ENCODE data around the gene PTPRT.
"Not testable (repeated sequence)": the region's sequence is repeated elsewhere in the genome, so short reads cannot be mapped to it uniquely, and the experiment has no call there.

PTPRT gene

GRCh38 chr20:42910808-42911207, 278.9 kb downstream of the PTPRT start:
- not testable (repeated sequence) for DNase-seq (ENCODE audit: low read depth in 2 of 2)

- no peak for DNase-seq (ENCODE audit: low read depth in 2 of 2)
These were observed 282.0 kb downstream of the PTPRT start for GRCh38 chr20:42907730-42908129.

GRCh38 chr20:42906120-42906519, 283.6 kb downstream of the PTPRT start:
- no peak for DNase-seq (ENCODE audit: low read depth in 2 of 2)

GRCh38 chr20:42902509-42902908, 287.2 kb downstream of the PTPRT start:
- DNase-seq (ENCODE audit: low read depth in 2 of 2): no peak

GRCh38 chr20:42901689-42902440, 287.8 kb downstream of the PTPRT start:
- DNase-seq (ENCODE audit: low read depth in 2 of 2): no peak

- DNase-seq (ENCODE audit: low read depth in 2 of 2): not testable (repeated sequence)
These were observed 288.9 kb downstream of the PTPRT start for GRCh38 chr20:42900764-42901163.

GRCh38 chr20:42895020-42895419, 294.7 kb downstream of the PTPRT start:
- DNase-seq (ENCODE audit: low read depth in 2 of 2): no peak

GRCh38 chr20:42894483-42894882, 295.2 kb downstream of the PTPRT start:
- DNase-seq (ENCODE audit: low read depth in 2 of 2): no peak

- no peak for DNase-seq (ENCODE audit: low read depth in 2 of 2)
These were observed 300.2 kb downstream of the PTPRT start for GRCh38 chr20:42889517-42889916.

- no peak for DNase-seq (ENCODE audit: low read depth in 2 of 2)
These were observed 302.4 kb downstream of the PTPRT start for GRCh38 chr20:42887281-42887680.

GRCh38 chr20:42886801-42887200, 302.9 kb downstream of the PTPRT start:
- DNase-seq (ENCODE audit: low read depth in 2 of 2): no peak

GRCh38 chr20:42886046-42886445, 303.7 kb downstream of the PTPRT start:
- no peak for DNase-seq (ENCODE audit: low read depth in 2 of 2)

- DNase-seq (ENCODE audit: low read depth in 2 of 2): no peak
These were observed 314.1 kb downstream of the PTPRT start for GRCh38 chr20:42875581-42875980.

GRCh38 chr20:42873259-42873658, 316.4 kb downstream of the PTPRT start:
- no peak for DNase-seq (ENCODE audit: low read depth in 2 of 2)

GRCh38 chr20:42864116-42864515, 325.6 kb downstream of the PTPRT start:
- DNase-seq (ENCODE audit: low read depth in 2 of 2): no peak

- DNase-seq (ENCODE audit: low read depth in 2 of 2): no peak
These were observed 327.3 kb downstream of the PTPRT start for GRCh38 chr20:42862446-42862845.

- no peak for DNase-seq (ENCODE audit: low read depth in 2 of 2)
These were observed 332.3 kb downstream of the PTPRT start for GRCh38 chr20:42857446-42857845.

- no peak for DNase-seq (ENCODE audit: low read depth in 2 of 2)
These were observed 333.8 kb downstream of the PTPRT start for GRCh38 chr20:42855896-42856295.

GRCh38 chr20:42852691-42853090, 337.0 kb downstream of the PTPRT start:
- DNase-seq (ENCODE audit: low read depth in 2 of 2): no peak

- no peak for DNase-seq (ENCODE audit: low read depth in 2 of 2)
These were observed 342.8 kb downstream of the PTPRT start for GRCh38 chr20:42846784-42847490.

- no peak for DNase-seq (ENCODE audit: low read depth in 2 of 2)
These were observed 345.0 kb downstream of the PTPRT start for GRCh38 chr20:42844751-42845150.

- no peak for DNase-seq (ENCODE audit: low read depth in 2 of 2)
These were observed 352.2 kb downstream of the PTPRT start for GRCh38 chr20:42837456-42837855.

GRCh38 chr20:42836339-42836738, 353.4 kb downstream of the PTPRT start:
- DNase-seq (ENCODE audit: low read depth in 2 of 2): no peak
